CD14-positive monocyte (primary cell): Measurements from ENCODE around the gene TPPP2. TPM values are rescaled to one million over a fixed set of nuclear protein-coding genes. Genes with fewer than 3 reads are reported as not detected.

Experiments
- DNase-seq, 3 donors: peaks; one replicate each; pipeline ENCODE4 v3.0.0-alpha.2; 2011 to 2022
- H2AFZ ChIP-seq: 2 replicates; pipeline ENCODE4 v1.6.0; 2012; ENCODE audit warnings: mild to moderate bottlenecking, low read depth, low read length, inconsistent platforms; ENCODE audit not compliant: insufficient read depth, poor library complexity, severe bottlenecking
- H3K27ac ChIP-seq, 2 donors: 1 replicate in 1 of 2; 2 replicates in 1 of 2; pipeline ENCODE4 v1.5.1; 2012 to 2013; ENCODE audit warnings: low read length in 2 of 2, control low read depth in 1 of 2, inconsistent platforms in 1 of 2, low read depth in 1 of 2, mild to moderate bottlenecking in 1 of 2
- H3K27me3 ChIP-seq, 2 donors: one replicate each; pipeline versions ENCODE4 v1.6.0 to v1.6.1; 2011 to 2013; ENCODE audit warnings: low read length in 2 of 2; ENCODE audit not compliant: control insufficient read depth in 2 of 2, insufficient read depth in 2 of 2
- H3K36me3 ChIP-seq, 2 donors: replicated peaks in 1 of 2; 1 replicate in 1 of 2; 2 replicates in 1 of 2; pipeline versions ENCODE4 v1.5.1 to v1.6.1; 2012 to 2013; ENCODE audit warnings: low read length in 2 of 2, control low read depth in 1 of 2, inconsistent platforms in 1 of 2, mild to moderate bottlenecking in 1 of 2; ENCODE audit not compliant: insufficient read depth in 2 of 2, control insufficient read depth in 1 of 2
- H3K4me1 ChIP-seq, 2 donors: 1 replicate in 1 of 2; 2 replicates in 1 of 2; pipeline versions ENCODE4 v1.5.1 to v1.6.1; 2012 to 2013; ENCODE audit warnings: low read length in 2 of 2, control low read depth in 1 of 2, inconsistent platforms in 1 of 2, mild to moderate bottlenecking in 1 of 2, moderate library complexity in 1 of 2; ENCODE audit not compliant: insufficient read depth in 2 of 2, control insufficient read depth in 1 of 2
- H3K4me2 ChIP-seq: replicated peaks from 2 replicates; pipeline ENCODE3; 2012; ENCODE audit warnings: low read length, moderate library complexity, mild to moderate bottlenecking; ENCODE audit not compliant: poor library complexity, severe bottlenecking; ENCODE audit errors: extremely low read depth
- H3K4me3 ChIP-seq, 3 experiments: fragments of 200-600 bp in 1 of 3; sonication (generic) in 1 of 3; replicated peaks in 1 of 3; 1 replicate in 2 of 3; 2 replicates in 1 of 3; pipeline ENCODE4 v1.5.1; 2011 to 2013; ENCODE audit warnings: low read length in 3 of 3, mild to moderate bottlenecking in 3 of 3, control low read depth in 2 of 3, low read depth in 2 of 3, inconsistent platforms in 1 of 3, moderate library complexity in 1 of 3
- H3K79me2 ChIP-seq: 2 replicates; pipeline ENCODE4 v1.6.0; 2012; ENCODE audit warnings: mild to moderate bottlenecking, control low read depth, inconsistent platforms, low read length, moderate library complexity; ENCODE audit not compliant: insufficient read depth
- H3K9ac ChIP-seq: 2 replicates; pipeline ENCODE4 v1.6.0; 2017; ENCODE audit warnings: low read length, mild to moderate bottlenecking; ENCODE audit not compliant: insufficient read depth, poor library complexity, severe bottlenecking
- H3K9me3 ChIP-seq, 2 donors: replicated peaks in 1 of 2; 1 replicate in 1 of 2; 2 replicates in 1 of 2; pipeline versions ENCODE4 v1.5.1 to v1.6.1; 2012 to 2013; ENCODE audit warnings: low read length in 2 of 2, control low read depth in 1 of 2; ENCODE audit not compliant: control insufficient read depth in 1 of 2, insufficient read depth in 1 of 2
- H4K20me1 ChIP-seq: 2 replicates; pipeline ENCODE4 v1.6.0; 2012; ENCODE audit warnings: mild to moderate bottlenecking, low read length, control low read depth, moderate library complexity; ENCODE audit not compliant: insufficient read depth
- H3K27ac Mint-ChIP-seq, 7 donors: one replicate each; pipeline ENCODE4 v1.8.0; 2020; ENCODE audit warnings: mild to moderate bottlenecking in 7 of 7, mixed read lengths in 7 of 7, moderate library complexity in 6 of 7, inconsistent platforms in 2 of 7
- H3K27me3 Mint-ChIP-seq, 3 donors: one replicate each; pipeline ENCODE4 v1.8.0; 2021 to 2022; ENCODE audit warnings: low read depth in 3 of 3, mild to moderate bottlenecking in 3 of 3, mixed read lengths in 3 of 3, moderate library complexity in 3 of 3, inconsistent platforms in 1 of 3
- H3K36me3 Mint-ChIP-seq, 2 donors: one replicate each; pipeline ENCODE4 v1.8.0; 2020; ENCODE audit warnings: mixed read lengths in 2 of 2, inconsistent platforms in 1 of 2, mild to moderate bottlenecking in 1 of 2
- H3K4me1 Mint-ChIP-seq: one replicate; pipeline ENCODE4 v1.8.0; 2020; ENCODE audit warnings: mild to moderate bottlenecking, mixed read lengths
- H3K4me3 Mint-ChIP-seq, 2 donors: one replicate each; pipeline ENCODE4 v1.8.0; 2020; ENCODE audit warnings: mild to moderate bottlenecking in 2 of 2, mixed read lengths in 2 of 2, moderate library complexity in 1 of 2
- H3K9me3 Mint-ChIP-seq, 7 donors: one replicate each; pipeline ENCODE4 v1.8.0; 2020 to 2022; ENCODE audit warnings: mixed read lengths in 7 of 7, mild to moderate bottlenecking in 6 of 7, moderate library complexity in 6 of 7, inconsistent platforms in 2 of 7
- CTCF ChIP-seq: fragments of 200-600 bp; IDR thresholded peaks from one replicate; pipeline ENCODE4 v1.8.0; 2022; ENCODE audit warnings: antibody characterized with exemption, mild to moderate bottlenecking
- WGBS: methylation state at CpG from one replicate; pipeline ENCODE4 v1.1.5; 2013; ENCODE audit warnings: missing lambda C conversion rate; ENCODE audit not compliant: insufficient coverage; 5-methylcytosine and 5-hydroxymethylcytosine counted together
- intact Hi-C, 2 donors: fragments of 100-400 bp; cut with micrococcal nuclease; formaldehyde crosslinking; loops; one replicate each; pipeline versions ENCODE4 v1.15.0 to v1.15.1; 2023
- polyA plus RNA-seq, 3 donors: library from polyadenylated mRNA; depleted of rRNA in 1 of 3; unstranded in 2 of 3; stranded (reverse) in 1 of 3; fragments of 300-500 nt in 2 of 3; fragments of >200 nt in 1 of 3; fragmentation: Illumina TruSeq in 2 of 3; gene quantifications; 1 replicate in 2 of 3; 2 replicates in 1 of 3; pipeline ENCODE4 v1.2.3, GENCODE V29; 2012 to 2021

Gene TPPP2
- polyA plus RNA-seq, 3 donors: not detected

- Histone ChIP-seq H3K79me2 (no peaks in the 10 kb centered on the region), H3K4me3 (no peak overlapping the region), H3K9ac (no peak overlapping the region), H3K4me1 (peaks cover 55 to 65% of the 10 kb centered on the region in 2 donors), H3K4me2 (no peak overlapping the region), H3K27ac (no peak overlapping the region), H3K9me3 (peaks cover 2 to 4% of the 10 kb centered on the region in 2 donors), H4K20me1 (no peaks in the 10 kb centered on the region), H3K27me3 (peaks cover 15 to 37% of the 10 kb centered on the region in 2 donors), H3K36me3 (no peaks in the 10 kb centered on the region), H2AFZ (no peak overlapping the region)
- Mint-ChIP-seq H3K27me3 (peaks cover 41 to 47% (median 46%) of the 10 kb centered on the region in 3 donors), H3K36me3 (peaks cover 0 to 6% of the 10 kb centered on the region in 2 donors), H3K9me3 (peaks cover 0 to 3% (median 1%) of the 10 kb centered on the region in 7 donors), H3K4me3 (peak overlapping the region in 1 of 2 donors; percentile 47), H3K4me1 (peaks cover 62% of the 10 kb centered on the region), H3K27ac (no peak overlapping the region)
- DNase-seq: no peak
- intact Hi-C loops: no loop called here
- TF ChIP-seq CTCF: no peak
- WGBS: 98% methylated on average over 4 of the region's 5 CpGs
Observed at GRCh38 chr14:21022686-21023085, 7.3 kb upstream of the TPPP2 start.

GRCh38 chr14:21023174-21023573 lies 6.8 kb upstream of the TPPP2 start:
- H3K79me2 ChIP-seq: no peaks in the 10 kb centered on the region
- H3K4me3 Mint-ChIP-seq: peak overlapping the region in 1 of 2 donors; percentile 92
- H3K9me3 Mint-ChIP-seq: peaks cover 0 to 3% (median 1%) of the 10 kb centered on the region in 7 donors
- H3K36me3 Mint-ChIP-seq: peaks cover 0 to 6% of the 10 kb centered on the region in 2 donors
- no peak overlapping the region for H3K27ac Mint-ChIP-seq
- peak; percentile 38 to 58 (median 52) for DNase-seq
- H3K36me3 ChIP-seq: no peaks in the 10 kb centered on the region
- no peak overlapping the region for H3K4me3 ChIP-seq
- intact Hi-C loops: no loop called here
- peaks cover 15 to 37% of the 10 kb centered on the region in 2 donors for H3K27me3 ChIP-seq
- no CpG with 5 or more reads among the region's 7 CpGs for WGBS
- peaks cover 2 to 4% of the 10 kb centered on the region in 2 donors for H3K9me3 ChIP-seq
- H3K4me2 ChIP-seq: peak overlapping the region; percentile 7
- peaks cover 51 to 61% of the 10 kb centered on the region in 2 donors for H3K4me1 ChIP-seq
- H3K27me3 Mint-ChIP-seq: peaks cover 41 to 47% (median 46%) of the 10 kb centered on the region in 3 donors
- no peaks in the 10 kb centered on the region for H4K20me1 ChIP-seq
- H3K9ac ChIP-seq: no peak overlapping the region
- H3K27ac ChIP-seq: peak overlapping the region in 1 of 2 donors; percentile 7
- no peak overlapping the region for H2AFZ ChIP-seq
- TF ChIP-seq CTCF: no peak
- peaks cover 58% of the 10 kb centered on the region for H3K4me1 Mint-ChIP-seq
